ENCODE measurements around the gene ETFA. TPM values are rescaled to one million over a fixed set of nuclear protein-coding genes. Genes with fewer than 3 reads are reported as not detected.

ETFA gene
- total RNA-seq, 2 experiments from 2014 or later: 84.8 to 146 TPM

DNA sequence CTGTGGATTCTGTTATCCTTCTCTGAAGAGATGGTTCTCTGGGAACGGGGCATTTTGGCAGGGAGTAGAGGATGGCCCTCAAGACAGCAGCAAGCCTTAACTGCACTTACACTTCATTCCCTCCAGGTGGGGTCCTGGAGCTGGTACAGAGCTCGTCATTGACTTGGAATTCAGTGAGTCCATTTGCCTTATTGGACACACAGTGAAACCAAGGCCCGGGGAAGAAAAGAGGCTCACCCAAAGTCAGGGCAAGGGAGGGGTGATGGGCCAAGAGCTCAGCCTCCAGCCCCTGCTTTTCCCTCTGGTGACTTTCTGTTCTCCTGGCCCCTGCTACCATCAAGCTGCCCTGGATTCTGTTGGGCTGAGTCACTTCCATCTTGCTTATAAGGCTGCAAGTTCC, 125.6 kb downstream of the ETFA start:
- no peak for TF ChIP-seq EZH2phosphoT487 (IDR thresholded peaks at IDR 0.05; ENCODE audit: borderline replicate concordance, low read depth, low read length)
- peak; percentile 77 for TF ChIP-seq CTCF (conservative IDR thresholded peaks at IDR 0.05; ENCODE audit: low read length)
- intact Hi-C loops (cut with micrococcal nuclease; ENCODE audit: unreplicated experiment): no loop called here

GRCh38 chr15:76184650-76185035, 126.6 kb downstream of the ETFA start:
- CTCF ChIA-PET (ENCODE audit: unreplicated experiment): no interaction called here
- intact Hi-C loops (cut with micrococcal nuclease; ENCODE audit: unreplicated experiment): no loop called here

More for the DNA sequence above, 125.6 kb downstream of the ETFA start:
- no peak overlapping the region for H3K4me3 ChIP-seq (ENCODE audit: low read depth, low read length, poor library complexity, severe bottlenecking)
- no peak overlapping the region for H3K4me2 ChIP-seq (ENCODE audit: low read length)
- POLR2A ChIA-PET: interaction anchor here (0.6 kb wide), 1 partner anchor 1256 kb away, joined by 3 read pairs; no protein-coding TSS in a partner anchor
- no peak overlapping the region for H2AFZ ChIP-seq (ENCODE audit: low read length)
- H3K79me2 ChIP-seq (ENCODE audit: insufficient read depth, low read depth, low read length): no peaks in the 10 kb centered on the region
- H3K9me3 ChIP-seq (ENCODE audit: low read length): no peaks in the 10 kb centered on the region
- no peaks in the 10 kb centered on the region for H3K36me3 ChIP-seq (ENCODE audit: insufficient read depth, low read length)
- peak; percentile 56 for DNase-seq (ENCODE audit: low spot score)
- no peaks in the 10 kb centered on the region for H3K9me2 ChIP-seq (ENCODE audit: insufficient read depth, low read length)
- no TSS peak for BruUV-seq (replicated peaks)
- H4K20me1 ChIP-seq (ENCODE audit: insufficient read depth, low read length): no peaks in the 10 kb centered on the region; the same call in 1 of the 2 replicates
- CTCF ChIA-PET (ENCODE audit: unreplicated experiment): no interaction called here
- H3K27ac ChIP-seq (ENCODE audit: low read depth, low read length, poor library complexity, severe bottlenecking): no peak overlapping the region
- no peaks in the 10 kb centered on the region for H3K4me1 ChIP-seq (ENCODE audit: insufficient read depth, low read length, poor library complexity, severe bottlenecking)

More at GRCh38 chr15:76184650-76185035, 126.6 kb downstream of the ETFA start:
- Histone ChIP-seq H3K79me2 (ENCODE audit: insufficient read depth, low read depth, low read length) (no peaks in the 10 kb centered on the region), H3K36me3 (ENCODE audit: insufficient read depth, low read length) (no peaks in the 10 kb centered on the region), H3K9me2 (ENCODE audit: insufficient read depth, low read length) (no peaks in the 10 kb centered on the region), H2AFZ (ENCODE audit: low read length) (no peak overlapping the region), H4K20me1 (ENCODE audit: insufficient read depth, low read length) (no peaks in the 10 kb centered on the region; the same call in 1 of the 2 replicates), H3K4me2 (ENCODE audit: low read length) (no peak overlapping the region), H3K9me3 (ENCODE audit: low read length) (no peaks in the 10 kb centered on the region), H3K4me1 (ENCODE audit: insufficient read depth, low read length, poor library complexity, severe bottlenecking) (no peaks in the 10 kb centered on the region), H3K27ac (ENCODE audit: low read depth, low read length, poor library complexity, severe bottlenecking) (no peak overlapping the region), H3K4me3 (ENCODE audit: low read depth, low read length, poor library complexity, severe bottlenecking) (no peak overlapping the region)
- no peak for DNase-seq (ENCODE audit: low spot score)
- POLR2A ChIA-PET: no interaction called here
- no TSS peak for BruUV-seq (replicated peaks)
- no peak for TF ChIP-seq CTCF (conservative IDR thresholded peaks at IDR 0.05; ENCODE audit: low read length)
- TF ChIP-seq EZH2phosphoT487 (IDR thresholded peaks at IDR 0.05; ENCODE audit: borderline replicate concordance, low read depth, low read length): no peak

Data from OCI-LY7 (cell line).